GM21447 (cell line): ENCODE results near the gene INPP5D.
"Not testable (repeated sequence)": the region's sequence is repeated elsewhere in the genome, so short reads cannot be mapped to it uniquely, and the experiment has no call there.

Experiments used
- ATAC-seq: cut with Tn5 transposase; IDR thresholded peaks from one replicate; pipeline ENCODE4 v1.9.1; 2021; ENCODE audit not compliant: unreplicated experiment

The INPP5D gene

DNA sequence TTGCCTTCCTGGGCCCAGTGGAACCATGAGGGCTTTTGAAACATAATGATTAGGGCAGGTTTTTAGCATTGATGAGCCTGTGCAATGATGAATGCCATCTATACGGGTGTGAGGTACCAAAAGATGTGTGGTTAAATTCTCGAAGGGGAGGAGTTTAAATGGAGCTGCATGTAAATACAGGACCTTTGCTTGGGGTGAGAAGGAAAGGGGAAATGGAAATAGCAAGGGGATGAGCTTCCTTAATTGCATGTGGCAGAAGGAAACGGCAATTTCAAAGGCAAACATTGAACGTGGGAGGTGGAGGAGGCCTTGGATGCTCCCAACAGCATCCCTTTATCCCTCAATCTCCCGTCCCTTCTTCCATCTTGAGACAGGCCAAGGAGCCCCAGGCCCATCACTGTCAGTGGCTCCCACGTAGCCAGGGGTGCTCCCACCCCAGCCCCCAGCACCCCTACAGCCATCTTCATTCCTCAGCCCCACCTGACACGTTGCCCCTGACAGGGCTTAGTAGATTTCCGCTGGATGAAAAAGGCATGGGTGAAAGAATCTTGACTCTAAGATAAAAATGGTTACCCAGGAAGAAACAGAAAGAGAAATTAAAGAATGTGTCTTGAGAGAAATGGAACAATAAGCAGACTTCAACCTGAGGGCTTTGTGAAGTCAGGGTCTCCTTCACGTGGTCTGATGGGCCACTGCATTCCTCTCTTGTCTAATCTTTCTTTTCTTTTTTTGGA is 32.5 kb downstream of the INPP5D start:
- peak; percentile 49 for ATAC-seq

DNA sequence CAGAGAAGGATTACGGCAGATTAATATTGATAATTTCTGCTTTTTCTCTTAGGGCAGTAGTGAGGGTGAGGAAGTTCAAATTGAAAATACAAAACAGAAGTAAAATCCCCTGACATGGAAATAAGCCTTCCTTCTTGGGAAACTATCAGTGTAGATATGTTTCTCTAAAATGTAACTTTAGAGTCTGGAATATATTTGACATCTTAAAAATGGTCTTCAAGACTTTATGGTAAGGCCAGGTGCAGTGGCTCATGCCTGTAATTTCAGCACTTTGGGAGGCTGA is 33.0 kb downstream of the INPP5D start:
- no peak for ATAC-seq

DNA sequence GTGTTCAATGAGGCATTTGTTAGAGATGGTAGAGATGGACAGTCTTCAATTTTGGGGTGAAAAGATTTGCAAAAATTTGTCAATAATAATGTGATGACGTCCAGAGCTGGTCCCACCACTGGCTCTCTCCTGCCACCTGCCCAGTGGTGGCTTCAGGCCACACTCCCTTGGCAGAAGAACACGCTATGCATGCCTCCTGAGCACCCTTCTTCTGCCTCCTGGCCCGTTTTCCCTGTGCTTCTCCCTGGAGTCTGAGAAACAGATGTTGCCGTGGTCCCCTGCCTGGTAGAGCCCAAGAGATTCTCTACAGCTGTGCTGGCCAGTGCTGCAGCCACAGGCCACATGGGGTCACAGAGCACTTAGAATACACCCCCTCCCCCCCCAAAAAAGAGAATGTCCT is 33.6 kb downstream of the INPP5D start:
- ATAC-seq = no peak

DNA sequence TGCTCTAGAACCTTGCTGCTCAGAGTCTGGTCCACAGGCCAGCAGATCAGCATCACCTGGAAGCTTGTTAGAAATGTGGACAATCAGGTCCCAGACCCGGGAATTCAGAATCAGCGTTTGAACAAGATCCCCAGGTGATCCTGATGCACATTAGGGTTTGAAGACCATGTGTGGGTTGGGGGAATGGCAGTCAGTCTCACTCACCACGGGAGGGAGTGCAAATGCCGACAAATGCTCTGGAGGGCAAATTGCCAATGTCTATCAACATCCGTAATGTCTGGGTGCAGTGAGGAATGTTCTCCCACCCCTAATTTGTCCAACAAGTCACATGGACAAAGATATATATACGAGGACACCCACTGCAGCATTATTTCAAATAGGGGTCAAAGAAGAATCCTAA is 34.5 kb downstream of the INPP5D start:
- no peak for ATAC-seq

DNA sequence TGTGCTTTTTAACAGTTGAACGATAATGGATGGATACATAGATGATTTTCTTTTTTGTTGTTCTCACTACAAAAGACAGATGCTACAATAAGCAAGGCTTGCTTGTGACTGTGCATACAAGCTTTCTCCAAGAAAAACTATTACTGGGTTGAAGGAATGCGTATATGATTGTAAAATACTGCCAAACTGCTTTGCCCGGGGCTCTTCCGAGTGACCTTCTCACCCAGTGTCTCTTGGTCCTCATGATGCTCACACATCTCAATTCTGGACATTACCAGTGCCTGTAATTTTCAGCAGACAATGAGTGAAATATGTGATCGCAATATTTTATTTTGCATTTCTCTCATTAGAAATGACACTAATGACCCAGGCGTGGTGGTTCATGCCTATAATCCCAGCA is 35.9 kb downstream of the INPP5D start:
- ATAC-seq = no peak

DNA sequence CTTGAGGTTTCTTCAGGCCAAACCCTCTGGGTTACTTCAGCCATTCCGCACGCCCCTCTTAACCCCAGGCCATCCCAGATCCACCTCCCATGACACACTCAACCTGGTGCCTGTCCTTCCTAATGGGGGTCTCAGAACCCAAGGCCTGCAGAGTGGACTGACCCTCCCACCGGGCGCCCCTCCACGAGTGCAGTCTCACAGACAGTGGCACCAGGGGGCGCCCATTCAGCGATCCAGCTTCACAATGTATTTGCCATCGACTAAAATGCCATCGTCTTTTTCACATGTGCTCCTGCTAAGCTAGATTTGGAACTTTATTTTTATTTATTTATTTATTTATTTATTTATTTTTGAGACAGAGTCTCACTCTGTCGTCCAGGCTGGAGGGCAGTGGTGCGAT is 38.5 kb downstream of the INPP5D start:
- ATAC-seq = no peak

DNA sequence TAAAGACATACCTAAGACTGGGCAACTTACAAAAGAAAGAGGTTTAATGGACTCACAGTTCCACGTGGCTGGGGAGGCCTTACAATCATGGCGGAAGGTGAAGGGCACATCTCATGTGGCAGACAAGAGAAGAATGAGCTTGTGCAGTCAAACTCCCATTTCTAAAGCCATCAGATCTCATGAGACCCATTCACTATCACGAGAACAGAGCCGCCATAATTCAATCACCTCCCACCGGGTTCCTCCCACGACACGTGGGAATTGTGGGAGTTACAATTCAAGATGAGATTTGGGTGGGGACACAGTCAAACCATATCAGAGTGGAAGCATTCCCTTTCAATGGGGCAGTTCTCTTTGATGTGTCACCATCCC is 39.7 kb downstream of the INPP5D start:
- ATAC-seq = not testable (repeated sequence)

DNA sequence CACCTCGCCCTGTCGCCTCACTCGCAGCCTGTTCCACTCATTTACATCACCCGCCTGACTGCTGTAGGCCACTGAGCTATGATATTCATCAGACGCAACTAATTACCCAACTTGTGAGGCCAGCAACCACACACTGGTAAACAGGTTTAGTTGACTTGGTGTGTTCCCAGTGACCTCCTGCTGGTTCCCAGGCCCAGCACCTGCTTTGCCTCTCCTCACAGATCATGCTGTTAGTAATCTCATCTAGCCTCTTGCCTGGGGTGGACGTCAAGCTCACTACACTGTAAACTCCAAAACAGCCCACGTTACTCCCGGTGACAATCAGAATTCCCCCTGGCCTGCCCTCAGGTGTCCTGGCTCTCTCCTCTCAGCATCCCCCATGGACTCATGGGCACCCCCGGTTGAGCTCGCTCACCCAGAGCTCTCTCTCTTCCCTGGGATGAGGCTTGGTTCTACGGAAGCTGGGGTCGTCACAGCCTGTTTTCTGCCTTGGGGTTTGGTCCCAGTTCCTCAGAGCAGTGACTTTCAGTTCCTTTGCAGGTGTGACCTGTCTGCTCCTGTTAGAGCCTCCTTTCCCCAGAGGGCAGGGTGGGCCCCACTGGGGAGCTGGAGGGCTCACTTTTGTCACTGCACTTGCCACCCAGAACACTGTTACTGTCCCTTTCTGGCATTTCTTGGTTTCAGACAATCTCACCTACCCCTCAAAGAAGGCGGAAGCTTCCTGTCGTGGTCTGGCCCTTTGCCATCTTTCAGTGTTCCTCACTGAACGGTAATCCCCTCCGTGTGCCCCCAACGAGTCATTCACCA is 40.3 kb downstream of the INPP5D start:
- ATAC-seq = peak; percentile 88

DNA sequence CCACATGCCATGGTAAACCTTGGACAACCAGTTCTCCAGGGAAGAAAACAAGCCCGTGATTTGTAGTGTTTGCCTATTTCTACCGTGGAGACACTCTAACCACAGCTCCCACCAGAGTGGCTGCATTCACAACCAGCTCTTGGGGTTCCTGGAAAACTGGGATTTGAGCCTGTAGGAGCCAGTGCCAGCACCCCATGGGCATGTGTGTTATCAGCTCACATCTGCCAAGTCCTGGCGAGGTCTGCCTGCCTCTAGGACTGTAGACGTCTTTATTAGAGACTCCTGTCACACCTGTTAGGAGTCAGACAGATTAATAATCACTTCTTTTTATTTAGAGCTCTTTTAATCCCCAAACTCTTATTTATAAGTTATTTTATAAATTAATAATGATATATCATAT is 41.0 kb downstream of the INPP5D start:
- no peak for ATAC-seq

DNA sequence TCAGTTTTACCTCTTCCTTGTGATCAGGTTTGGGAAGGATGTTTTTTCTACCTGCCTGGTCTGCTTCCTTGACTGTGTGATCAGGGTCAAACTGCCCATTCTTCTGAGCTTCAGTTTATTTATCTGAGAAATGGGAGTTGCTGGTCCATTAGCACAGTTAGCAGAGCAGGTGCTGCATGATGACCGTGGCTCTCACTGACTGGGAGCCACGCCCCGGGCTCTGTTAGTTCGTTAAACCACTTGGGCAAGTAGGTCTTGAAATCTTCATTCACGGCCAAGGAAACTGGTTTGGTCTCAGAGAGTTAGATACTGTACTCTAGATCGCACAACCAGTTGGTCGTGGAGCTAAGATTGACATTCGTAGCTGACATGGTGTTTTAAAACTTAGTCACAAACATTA is 41.7 kb downstream of the INPP5D start:
- no peak for ATAC-seq

DNA sequence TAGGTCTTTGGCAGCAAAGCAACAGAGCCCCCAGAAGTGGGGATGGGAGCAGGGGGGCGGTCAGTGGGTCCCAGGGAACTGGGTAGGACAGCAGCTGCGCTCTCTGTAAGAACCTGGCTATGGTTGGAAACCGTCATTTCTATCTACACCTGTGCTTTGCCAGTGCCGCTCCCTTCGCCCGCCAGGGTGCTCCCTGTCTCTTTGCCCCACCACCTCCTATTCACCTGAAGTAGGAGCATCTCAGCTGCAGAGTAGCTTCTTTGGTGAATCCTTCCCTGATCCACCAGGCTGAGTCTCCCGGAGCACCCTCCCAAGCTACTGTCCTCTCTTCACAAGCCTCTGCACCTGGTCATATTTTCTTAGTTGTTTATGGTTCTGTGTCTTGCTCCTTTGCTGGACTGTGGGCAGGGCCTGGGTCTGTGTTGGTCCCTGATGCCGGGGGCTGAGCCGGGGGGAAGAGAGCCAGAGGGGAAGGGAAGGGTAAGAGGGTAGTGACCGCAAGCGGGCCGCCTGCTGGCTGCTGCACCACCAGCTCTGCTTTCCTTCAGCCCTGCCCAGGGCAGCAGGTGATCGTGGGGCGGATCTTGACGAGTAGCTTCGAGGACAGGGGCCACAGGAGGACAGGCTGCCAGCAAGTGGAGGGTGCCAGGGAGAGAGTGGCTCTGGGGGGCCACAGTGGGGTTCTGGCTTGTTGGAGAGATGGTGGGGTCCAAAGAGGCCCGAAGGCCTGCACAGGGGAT is 45.2 kb downstream of the INPP5D start:
- no peak for ATAC-seq

DNA sequence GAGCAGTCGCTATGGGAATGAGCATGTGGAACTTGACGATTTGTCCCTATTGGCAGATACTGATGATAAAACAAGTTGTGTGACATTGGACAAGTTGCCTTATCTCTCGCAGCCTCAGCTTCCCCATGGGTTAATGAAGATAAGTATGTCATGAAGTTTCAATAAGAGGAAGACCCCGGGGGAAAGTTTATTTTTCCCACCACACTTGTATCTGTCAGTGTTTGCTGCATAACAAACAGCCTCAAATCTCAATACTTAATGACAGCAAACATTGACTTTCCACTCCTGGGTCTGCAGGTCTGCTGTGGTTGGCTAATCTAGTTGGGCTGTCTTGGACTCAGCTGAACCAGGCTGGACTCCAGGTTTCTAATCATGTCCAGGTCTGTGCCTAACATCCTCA is 45.8 kb downstream of the INPP5D start:
- ATAC-seq = no peak

DNA sequence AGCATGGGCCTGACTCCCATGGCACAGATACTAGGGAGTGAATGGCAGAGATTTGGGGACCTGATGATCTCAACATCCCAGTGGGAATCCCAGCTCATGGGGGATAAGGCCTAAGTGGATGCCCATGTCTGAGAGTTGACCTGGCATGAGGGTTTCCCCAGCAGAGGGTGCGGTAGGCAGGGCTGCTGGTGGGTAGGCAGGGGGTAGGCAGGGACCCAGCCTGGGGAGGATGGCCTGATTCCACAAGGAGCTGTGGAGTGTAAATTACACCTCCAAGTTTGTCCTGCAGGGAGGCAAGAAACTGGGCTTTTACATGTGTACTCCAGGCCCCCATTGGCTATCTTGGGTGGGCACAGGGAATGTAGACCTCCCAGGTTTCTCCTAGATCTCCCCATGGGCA is 46.9 kb downstream of the INPP5D start:
- no peak for ATAC-seq

DNA sequence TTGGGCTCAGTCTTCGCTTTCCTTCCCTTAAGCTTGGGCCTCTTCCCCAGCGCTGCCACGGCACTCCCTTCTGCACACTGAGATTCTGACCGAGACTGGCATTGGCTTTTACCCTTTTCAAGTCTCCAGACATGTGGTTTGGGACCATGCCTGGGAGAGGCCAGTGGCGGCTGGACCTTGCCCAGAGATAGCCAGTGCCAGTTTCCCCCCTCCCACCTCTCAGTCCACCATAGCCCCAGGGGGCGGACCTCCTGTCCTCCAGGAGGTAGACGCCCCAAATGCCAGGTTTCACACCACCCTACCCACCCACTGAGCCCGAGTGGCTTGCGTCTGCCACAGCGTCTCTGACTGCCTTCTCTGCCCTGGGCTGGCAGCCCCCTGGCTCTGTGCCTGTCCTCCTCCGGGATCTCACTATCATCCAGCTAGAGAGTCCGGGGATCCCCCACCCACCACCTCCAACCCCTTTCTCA is 47.7 kb downstream of the INPP5D start:
- ATAC-seq = no peak

DNA sequence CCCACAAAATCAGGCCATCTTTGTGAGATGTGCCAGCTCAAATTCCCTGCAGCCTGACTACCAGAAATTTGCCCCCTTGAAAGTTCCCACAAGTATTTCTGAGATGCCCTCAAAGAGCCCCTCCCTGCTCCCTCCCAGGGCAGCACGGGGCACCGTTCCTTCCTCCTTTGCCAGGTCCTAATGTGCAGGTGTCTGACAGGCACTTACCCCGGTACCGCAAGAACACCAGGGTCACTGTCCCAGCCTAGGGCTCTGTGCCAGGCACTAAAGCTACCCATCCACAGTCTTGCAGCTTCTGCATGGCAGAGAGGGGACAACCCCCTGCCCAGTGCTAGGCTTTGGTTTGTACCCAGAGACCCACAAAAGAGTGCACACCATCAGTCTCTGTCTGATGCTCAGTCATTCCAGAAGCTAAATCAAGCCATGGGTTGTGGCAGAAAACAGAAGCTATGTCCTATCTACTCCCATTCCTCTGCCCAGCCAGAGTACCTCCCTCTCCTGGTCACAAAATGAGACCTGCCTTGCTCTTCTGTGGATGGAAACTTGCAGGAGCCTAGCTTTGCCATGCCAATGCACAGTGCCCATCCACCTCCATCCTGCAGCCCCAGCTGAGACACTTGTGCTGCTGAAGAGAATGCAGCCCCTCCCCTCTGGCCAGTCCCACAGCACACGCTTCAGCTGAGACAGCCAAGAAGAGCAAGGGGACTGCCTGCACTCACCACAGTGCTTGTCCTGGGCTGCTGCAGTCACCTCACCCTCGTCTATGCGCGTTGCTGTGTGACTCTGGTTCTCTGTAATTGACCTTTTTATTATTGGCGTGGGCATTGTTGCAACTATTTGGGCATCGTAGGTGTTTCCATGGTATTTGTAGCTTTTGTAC is 48.7 kb downstream of the INPP5D start:
- ATAC-seq = no peak

DNA sequence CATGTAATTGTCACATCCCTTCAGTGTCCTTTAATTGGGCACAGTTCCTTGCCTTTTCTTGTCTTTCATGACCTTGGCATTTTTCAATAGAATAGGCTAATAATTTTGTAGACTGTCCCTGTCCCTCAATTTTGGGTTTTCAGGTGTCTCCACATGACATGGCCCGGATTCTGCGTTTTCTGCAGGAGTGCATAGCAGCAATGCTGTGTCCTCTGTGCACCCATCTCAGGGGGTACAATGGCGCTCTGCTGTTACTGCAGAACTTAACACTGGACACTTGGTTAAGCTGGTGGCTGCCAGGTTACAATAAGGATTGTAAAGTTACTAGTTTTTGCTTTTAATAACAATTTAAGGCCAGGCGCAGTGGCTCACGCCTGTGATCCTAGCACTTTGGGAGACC is 51.3 kb downstream of the INPP5D start:
- ATAC-seq = no peak

DNA sequence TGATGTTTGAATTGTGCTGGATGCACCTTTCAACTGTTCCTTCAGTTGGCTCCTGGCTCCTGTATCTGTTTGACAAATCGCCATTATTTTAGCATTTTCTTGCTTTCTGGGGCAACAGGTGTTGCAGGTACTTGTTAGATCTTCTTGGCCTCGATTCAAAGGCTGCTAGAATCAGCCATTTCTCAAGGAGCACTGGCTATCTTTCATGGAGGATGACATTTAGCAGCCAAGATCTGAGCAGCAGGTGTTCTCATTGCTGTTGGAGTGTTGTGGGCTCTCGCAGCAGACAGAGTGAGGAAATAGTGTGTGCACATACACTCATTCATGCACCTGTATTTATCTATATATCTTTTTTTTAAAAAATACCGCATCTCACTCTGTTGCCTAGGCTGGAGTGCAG is 52.2 kb downstream of the INPP5D start:
- ATAC-seq = no peak

DNA sequence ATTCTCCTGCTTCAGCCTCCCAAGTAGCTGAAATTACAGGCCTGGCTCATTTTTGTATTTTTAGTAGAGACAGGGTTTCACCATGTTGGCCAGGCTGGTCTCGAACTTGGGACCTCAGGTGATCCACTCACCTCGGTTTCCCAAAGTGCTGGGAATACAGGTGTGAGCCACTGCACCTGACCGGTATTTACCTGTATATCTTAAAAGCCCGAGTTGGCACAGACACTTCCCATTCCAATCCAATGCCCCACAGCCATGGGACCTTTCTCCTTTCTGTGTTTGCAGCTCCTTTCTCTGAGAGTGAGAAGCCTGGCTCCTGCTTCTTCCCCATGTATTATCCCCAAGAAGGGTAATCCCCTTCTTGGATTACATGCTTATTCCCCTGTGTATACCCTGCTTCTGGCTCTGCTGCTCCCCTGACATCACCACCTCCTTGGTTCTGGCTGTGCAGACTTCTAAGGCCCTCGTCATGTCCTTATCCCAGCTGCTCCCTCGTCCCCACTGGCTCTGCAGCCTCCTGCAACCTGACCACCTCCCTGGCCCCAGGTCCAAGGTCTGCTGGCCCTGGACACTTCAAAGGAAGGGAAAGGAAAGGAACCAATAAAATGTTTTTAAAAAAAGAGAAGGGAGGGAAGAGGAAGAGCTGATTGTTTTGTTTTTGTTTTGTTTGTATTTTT is 52.8 kb downstream of the INPP5D start:
- ATAC-seq = no peak

DNA sequence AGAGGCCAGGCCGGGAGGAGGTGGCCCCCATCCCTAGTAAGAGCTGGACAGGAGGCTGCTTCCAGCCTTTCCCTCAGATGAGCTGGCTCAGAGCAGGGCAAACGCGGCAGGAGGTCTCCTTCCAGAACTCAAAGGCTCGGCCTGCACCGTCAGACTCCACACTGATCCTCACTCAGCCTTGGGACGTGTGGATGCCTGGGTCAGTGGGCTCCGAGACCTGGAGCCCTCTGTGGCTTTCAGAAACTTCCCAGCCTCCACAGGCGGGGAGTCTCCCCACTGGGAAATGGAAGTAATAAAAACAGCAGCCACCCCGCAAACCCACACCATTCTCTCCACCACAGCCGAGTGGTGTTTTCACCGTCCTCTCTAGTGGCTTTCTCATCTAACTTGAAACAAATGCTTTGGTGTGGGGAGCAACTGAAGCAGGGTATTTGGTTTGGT is 54.3 kb downstream of the INPP5D start:
- no peak for ATAC-seq

DNA sequence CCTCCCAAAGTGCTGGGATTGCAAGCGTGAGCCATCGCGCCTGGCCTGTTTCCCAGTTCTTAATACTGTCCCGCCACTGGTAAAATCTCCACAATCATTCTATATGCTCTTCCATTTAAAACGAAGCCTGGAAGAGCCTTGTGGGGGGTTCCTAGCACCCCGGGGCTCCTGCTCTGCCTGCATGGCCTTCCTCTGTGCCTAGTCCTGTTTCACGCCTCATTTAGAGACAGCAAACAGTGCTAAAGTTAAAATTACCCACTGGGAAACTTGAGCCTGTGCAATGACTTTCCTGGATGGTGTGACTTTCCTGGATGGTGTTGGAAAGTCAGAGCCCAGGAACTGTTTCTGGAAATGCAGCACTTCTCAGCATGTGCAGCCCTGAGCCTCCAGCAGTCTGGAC is 55.0 kb downstream of the INPP5D start:
- ATAC-seq = no peak
